ENCODE data around the gene PPBP. TPM values are rescaled to one million over a fixed set of nuclear protein-coding genes. Genes with fewer than 3 reads are reported as not detected.
A peak's percentile ranks its signal among the peaks of the same experiment; 100 is the strongest.
"Not testable (repeated sequence)": the region's sequence is repeated elsewhere in the genome, so short reads cannot be mapped to it uniquely, and the experiment has no call there.

The PPBP gene
- total RNA-seq, 1 donor from 2014 or later, result 3.4 TPM

GRCh38 chr4:73984736-73985527 lies 3.1 kb downstream of the PPBP start:
- no peaks in the 10 kb centered on the region for H3K36me3 ChIP-seq
- no peak for ATAC-seq
- intact Hi-C loops (cut with DNase I), result no loop called here
- H3K27ac ChIP-seq, result no peak overlapping the region
- H3K27me3 ChIP-seq, result no peaks in the 10 kb centered on the region
- no peak for TF ChIP-seq CTCF (IDR thresholded peaks at IDR 0.05)
- no peaks in the 10 kb centered on the region for H3K9me3 ChIP-seq
- DNase-seq, result no peak
- no peaks in the 10 kb centered on the region for H3K4me1 ChIP-seq
- no peak overlapping the region for H3K4me3 ChIP-seq

- intact Hi-C loops (cut with DNase I); H3K4me3 ChIP-seq; H3K27me3 ChIP-seq; DNase-seq; H3K27ac ChIP-seq; H3K4me1 ChIP-seq; H3K9me3 ChIP-seq; H3K36me3 ChIP-seq: not testable (repeated sequence)
- ATAC-seq, result peak; percentile 24
Measured at GRCh38 chr4:73981175-73981574, 6.8 kb downstream of the PPBP start.

GRCh38 chr4:73979407-73979957 lies 8.5 kb downstream of the PPBP start:
- TF ChIP-seq CTCF (IDR thresholded peaks at IDR 0.05), result no peak
- DNase-seq (no peak), ATAC-seq (no peak)
- H3K36me3 ChIP-seq, result no peaks in the 10 kb centered on the region
- no peaks in the 10 kb centered on the region for H3K27me3 ChIP-seq
- no peaks in the 10 kb centered on the region for H3K4me1 ChIP-seq
- H3K27ac ChIP-seq, result no peak overlapping the region
- no peak overlapping the region for H3K4me3 ChIP-seq
- intact Hi-C loops (cut with DNase I), result no loop called here
- peaks cover 4% of the 10 kb centered on the region for H3K9me3 ChIP-seq

- Histone ChIP-seq H3K4me1 (no peaks in the 10 kb centered on the region), H3K27ac (no peak overlapping the region), H3K4me3 (no peak overlapping the region), H3K27me3 (no peaks in the 10 kb centered on the region), H3K36me3 (no peaks in the 10 kb centered on the region), H3K9me3 (peaks cover 7% of the 10 kb centered on the region)
- ATAC-seq (no peak), DNase-seq (no peak)
- no peak for TF ChIP-seq CTCF (IDR thresholded peaks at IDR 0.05)
- intact Hi-C loops (cut with DNase I), result no loop called here
Measured at GRCh38 chr4:73978886-73979285, 9.1 kb downstream of the PPBP start.

- Histone ChIP-seq H3K4me3 (no peak overlapping the region), H3K27ac (no peak overlapping the region), H3K9me3 (peaks cover 7% of the 10 kb centered on the region), H3K4me1 (no peaks in the 10 kb centered on the region), H3K27me3 (no peaks in the 10 kb centered on the region), H3K36me3 (no peaks in the 10 kb centered on the region)
- no peak for TF ChIP-seq CTCF (IDR thresholded peaks at IDR 0.05)
- DNase-seq (no peak), ATAC-seq (no peak)
- intact Hi-C loops (cut with DNase I), result no loop called here
Measured at GRCh38 chr4:73976716-73977115, 11.3 kb downstream of the PPBP start.

- ATAC-seq, result no peak
Measured at GRCh38 chr4:73976217-73976616, 11.8 kb downstream of the PPBP start.

More at GRCh38 chr4:73976217-73976616, 11.8 kb downstream of the PPBP start:
- no peak for DNase-seq
- H3K4me3 ChIP-seq, result no peak overlapping the region
- no peaks in the 10 kb centered on the region for H3K27me3 ChIP-seq
- intact Hi-C loops (cut with DNase I), result no loop called here
- TF ChIP-seq CTCF (IDR thresholded peaks at IDR 0.05), result no peak
- peaks cover 7% of the 10 kb centered on the region for H3K9me3 ChIP-seq
- H3K4me1 ChIP-seq, result no peaks in the 10 kb centered on the region
- no peak overlapping the region for H3K27ac ChIP-seq
- H3K36me3 ChIP-seq, result no peaks in the 10 kb centered on the region

All from upper lobe of right lung (tissue), 1 donor.